K562 (cell line): ENCODE results near the gene UBE3D. TPM values are rescaled to one million over a fixed set of nuclear protein-coding genes. Genes with fewer than 3 reads are reported as not detected.

Source experiments
- CHD1 ChIP-seq: fragments of 200-600 bp; sonication (generic); IDR thresholded peaks from one replicate; pipeline ENCODE4 v1.6.1; 2012; ENCODE audit warnings: mild to moderate bottlenecking, moderate library complexity, low read length, inconsistent platforms
- CHD4 ChIP-seq: fragments of 200-600 bp; sonication (generic); IDR thresholded peaks from 3 replicates; pipeline ENCODE4 v1.6.1; 2012; ENCODE audit warnings: low read depth, mild to moderate bottlenecking, mixed read lengths, low read length, inconsistent platforms; ENCODE audit not compliant: insufficient read depth, insufficient replicate concordance, poor library complexity, severe bottlenecking
- ETV5 ChIP-seq: sonication (generic); formaldehyde crosslinking; IDR thresholded peaks from 2 replicates; pipeline ENCODE4 v1.4.0; 2020; ENCODE audit warnings: low read depth, mild to moderate bottlenecking, missing genetic modification reagents
- PHF20 ChIP-seq: fragments of 450-650 bp; IDR thresholded peaks from 2 replicates; pipeline ENCODE4 v1.6.1; 2018; ENCODE audit not compliant: partially characterized antibody
- PTBP1 ChIP-seq: fragments of 200-400 bp; formaldehyde crosslinking; IDR thresholded peaks from 2 replicates; pipeline ENCODE4 v1.6.1; 2017; ENCODE audit warnings: low read depth, low read length
- PTRF ChIP-seq: fragments of 450-650 bp; IDR thresholded peaks from 2 replicates; pipeline ENCODE4 v1.6.1; 2016; ENCODE audit warnings: mild to moderate bottlenecking, missing genetic modification characterization, missing compliant biosample characterization
- RBM14 ChIP-seq: fragments of 200-400 bp; formaldehyde crosslinking; IDR thresholded peaks from 2 replicates; pipeline ENCODE4 v1.6.1; 2018; ENCODE audit warnings: low read depth, mild to moderate bottlenecking, low read length, moderate library complexity, borderline replicate concordance; ENCODE audit not compliant: insufficient read depth
- SREBF1 ChIP-seq: fragments of 150-350 bp; IDR thresholded peaks from 2 replicates; pipeline ENCODE4 v1.6.1; 2014; ENCODE audit warnings: antibody characterized with exemption, low read depth, low read length, borderline replicate concordance
- ZBTB40 ChIP-seq, 2 experiments: fragments of 450-650 bp in 1 of 2; sonication (generic) in 1 of 2; formaldehyde crosslinking in 1 of 2; IDR thresholded peaks; 2 replicates each; pipeline versions ENCODE4 v1.7.1 to v1.9.0; 2016 to 2022; ENCODE audit warnings: inconsistent platforms in 1 of 2, mild to moderate bottlenecking in 1 of 2, missing genetic modification reagents in 1 of 2
- ZNF408 ChIP-seq: fragments of 250-450 bp; sonication (Bioruptor Pico); IDR thresholded peaks from 2 replicates; pipeline ENCODE4 v1.4.0; 2020; ENCODE audit warnings: low read depth, mild to moderate bottlenecking, moderate library complexity
- ZNF79 ChIP-seq: fragments of 250-450 bp; sonication (Bioruptor Pico); IDR thresholded peaks from 2 replicates; pipeline ENCODE4 v1.4.0; 2020; ENCODE audit warnings: low read depth, mild to moderate bottlenecking, moderate library complexity
- polyA plus RNA-seq, 8 experiments: library from polyadenylated mRNA; depleted of rRNA in 4 of 8; stranded (reverse) in 5 of 8; unstranded in 3 of 8; fragments of >200 nt; fragmentation: Nextera tagmentation in 2 of 8; fragmentation: Illumina TruSeq in 1 of 8; extraction: Ambion mirVana in 2 of 8; extraction: Trizol in 1 of 8; gene quantifications; 2 replicates each; pipeline versions ENCODE4 v1.2.1 to v1.2.3, GENCODE V29; 2011 to 2014; ENCODE audit warnings: inconsistent platforms in 1 of 8, missing spikeins in 1 of 8
- total RNA-seq, 7 experiments: library from RNA; depleted of rRNA in 6 of 7; stranded (reverse); fragments of >200 nt in 6 of 7; fragmentation: Illumina TruSeq in 2 of 7; extraction: Trizol in 2 of 7; gene quantifications; 2 replicates each; pipeline versions ENCODE4 v1.2.1 to v1.2.3, GENCODE V29; 2011 to 2021; ENCODE audit warnings: low replicate concordance in 1 of 7
- TF ChIP-seq, protein P1 (sequence below): sonication (generic); formaldehyde crosslinking; IDR thresholded peaks from 2 replicates; pipeline ENCODE4 v1.8.1; 2022; ENCODE audit warnings: missing genetic modification reagents
- TF ChIP-seq, protein P2 (sequence below): sonication (generic); formaldehyde crosslinking; IDR thresholded peaks from 2 replicates; pipeline ENCODE4 v1.8.1; 2023; ENCODE audit warnings: mild to moderate bottlenecking, missing genetic modification reagents

UBE3D gene
- total and polyA plus RNA-seq, 9 of the 15 experiments (the other 6 are each of a cell fraction or from before 2014, with no cell fraction given) = 9.4 to 17.6 (median 11.9) TPM

GRCh38 chr6:83067448-83068439 is 2.1 kb upstream of the UBE3D start, which contains the start of gene DOP1A (continued):
- TF ChIP-seq PHF20 (no peak), PTRF (tag) (no peak), ETV5 (CRISPR knock-in tag) (peak; percentile 96), CHD4 (no peak), ZBTB40 (IDR thresholded peaks at IDR 0.05) (no peak), ZBTB40 (CRISPR knock-in tag; IDR thresholded peaks at IDR 0.05) (no peak), PTBP1 (no peak), SREBF1 (no peak), ZNF79 (CRISPR knock-in tag) (no peak), RBM14 (no peak), ZNF408 (CRISPR knock-in tag) (no peak), CHD1 (peak; percentile 55)
- TF ChIP-seq, protein P1, sequence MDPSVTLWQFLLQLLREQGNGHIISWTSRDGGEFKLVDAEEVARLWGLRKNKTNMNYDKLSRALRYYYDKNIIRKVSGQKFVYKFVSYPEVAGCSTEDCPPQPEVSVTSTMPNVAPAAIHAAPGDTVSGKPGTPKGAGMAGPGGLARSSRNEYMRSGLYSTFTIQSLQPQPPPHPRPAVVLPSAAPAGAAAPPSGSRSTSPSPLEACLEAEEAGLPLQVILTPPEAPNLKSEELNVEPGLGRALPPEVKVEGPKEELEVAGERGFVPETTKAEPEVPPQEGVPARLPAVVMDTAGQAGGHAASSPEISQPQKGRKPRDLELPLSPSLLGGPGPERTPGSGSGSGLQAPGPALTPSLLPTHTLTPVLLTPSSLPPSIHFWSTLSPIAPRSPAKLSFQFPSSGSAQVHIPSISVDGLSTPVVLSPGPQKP (CRISPR knock-in tag) = no peak
- TF ChIP-seq, protein P2, sequence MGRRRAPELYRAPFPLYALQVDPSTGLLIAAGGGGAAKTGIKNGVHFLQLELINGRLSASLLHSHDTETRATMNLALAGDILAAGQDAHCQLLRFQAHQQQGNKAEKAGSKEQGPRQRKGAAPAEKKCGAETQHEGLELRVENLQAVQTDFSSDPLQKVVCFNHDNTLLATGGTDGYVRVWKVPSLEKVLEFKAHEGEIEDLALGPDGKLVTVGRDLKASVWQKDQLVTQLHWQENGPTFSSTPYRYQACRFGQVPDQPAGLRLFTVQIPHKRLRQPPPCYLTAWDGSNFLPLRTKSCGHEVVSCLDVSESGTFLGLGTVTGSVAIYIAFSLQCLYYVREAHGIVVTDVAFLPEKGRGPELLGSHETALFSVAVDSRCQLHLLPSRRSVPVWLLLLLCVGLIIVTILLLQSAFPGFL (CRISPR knock-in tag) = 0 out of 2 replicates have a peak, but pooled peaks have one; percentile 41
